ENCODE measurements around the gene CXCL9. TPM values are rescaled to one million over a fixed set of nuclear protein-coding genes. Genes with fewer than 3 reads are reported as not detected.
"Not testable (repeated sequence)": the region's sequence is repeated elsewhere in the genome, so short reads cannot be mapped to it uniquely, and the experiment has no call there.

Gene CXCL9
- total RNA-seq, 4 donors from 2014 or later, result 0.19 to 0.48 (median 0.34) TPM; not detected in 1

DNA sequence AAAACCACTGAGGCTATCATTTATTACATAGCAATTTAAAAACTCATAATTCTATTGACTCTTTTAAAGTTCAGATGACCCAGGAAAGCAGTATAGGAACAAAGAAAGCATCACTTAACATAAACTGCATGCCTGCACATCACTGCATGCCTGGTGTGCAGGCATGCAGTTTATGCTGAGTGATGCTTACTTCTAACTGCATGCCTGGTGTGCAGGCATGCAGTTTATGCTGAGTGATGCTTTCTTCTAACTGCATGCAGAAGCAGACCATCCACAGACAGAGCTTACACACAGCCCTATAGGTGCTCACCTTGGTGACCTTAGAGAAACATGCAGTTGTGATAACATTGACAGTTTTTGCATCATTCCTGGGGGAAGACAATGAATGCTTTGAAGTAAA lies 33.5 kb downstream of the CXCL9 start:
- Histone ChIP-seq H3K4me1 (no peaks in the 10 kb centered on the region), H3K27me3 (no peaks in the 10 kb centered on the region), H3K36me3 (peaks cover 95% of the 10 kb centered on the region), H3K9me3 (no peaks in the 10 kb centered on the region), H3K27ac (no peak overlapping the region), H3K4me3 (no peak overlapping the region)
- no peak for DNase-seq (ENCODE audit: low spot score in 2 of 2)
- TF ChIP-seq, protein P1, sequence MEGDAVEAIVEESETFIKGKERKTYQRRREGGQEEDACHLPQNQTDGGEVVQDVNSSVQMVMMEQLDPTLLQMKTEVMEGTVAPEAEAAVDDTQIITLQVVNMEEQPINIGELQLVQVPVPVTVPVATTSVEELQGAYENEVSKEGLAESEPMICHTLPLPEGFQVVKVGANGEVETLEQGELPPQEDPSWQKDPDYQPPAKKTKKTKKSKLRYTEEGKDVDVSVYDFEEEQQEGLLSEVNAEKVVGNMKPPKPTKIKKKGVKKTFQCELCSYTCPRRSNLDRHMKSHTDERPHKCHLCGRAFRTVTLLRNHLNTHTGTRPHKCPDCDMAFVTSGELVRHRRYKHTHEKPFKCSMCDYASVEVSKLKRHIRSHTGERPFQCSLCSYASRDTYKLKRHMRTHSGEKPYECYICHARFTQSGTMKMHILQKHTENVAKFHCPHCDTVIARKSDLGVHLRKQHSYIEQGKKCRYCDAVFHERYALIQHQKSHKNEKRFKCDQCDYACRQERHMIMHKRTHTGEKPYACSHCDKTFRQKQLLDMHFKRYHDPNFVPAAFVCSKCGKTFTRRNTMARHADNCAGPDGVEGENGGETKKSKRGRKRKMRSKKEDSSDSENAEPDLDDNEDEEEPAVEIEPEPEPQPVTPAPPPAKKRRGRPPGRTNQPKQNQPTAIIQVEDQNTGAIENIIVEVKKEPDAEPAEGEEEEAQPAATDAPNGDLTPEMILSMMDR (IDR thresholded peaks at IDR 0.05), result no peak
- no peak for TF ChIP-seq POLR2AphosphoS5 (IDR thresholded peaks at IDR 0.05)
- TF ChIP-seq POLR2A (IDR thresholded peaks at IDR 0.05), result no peak
- TF ChIP-seq EP300 (IDR thresholded peaks at IDR 0.05), result no peak

DNA sequence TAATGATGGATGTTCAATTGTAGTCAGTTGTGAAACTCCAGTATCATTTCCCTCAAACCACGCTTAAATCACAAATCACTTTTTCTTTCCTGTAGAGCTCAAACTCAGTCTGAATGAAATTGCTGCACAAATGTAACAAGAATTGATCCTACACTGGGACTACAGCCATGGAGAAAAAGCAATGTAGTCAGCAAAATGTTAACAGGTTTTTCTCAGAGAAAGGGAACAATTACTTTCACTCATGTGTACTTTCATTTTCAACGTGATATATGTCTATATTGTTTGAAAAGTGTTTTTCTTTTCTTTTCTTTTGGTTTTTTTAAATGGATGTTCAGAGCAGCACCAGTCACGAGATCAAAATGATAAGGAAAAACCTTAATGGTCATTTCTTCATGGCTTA lies 39.2 kb downstream of the CXCL9 start:
- no peak for DNase-seq (ENCODE audit: low spot score in 2 of 2)
- no peaks in the 10 kb centered on the region for H3K27me3 ChIP-seq
- peaks cover 96% of the 10 kb centered on the region for H3K36me3 ChIP-seq
- no peak overlapping the region for H3K4me3 ChIP-seq
- TF ChIP-seq, protein P1 (IDR thresholded peaks at IDR 0.05), result no peak
- TF ChIP-seq POLR2AphosphoS5 (IDR thresholded peaks at IDR 0.05) (no peak), EP300 (IDR thresholded peaks at IDR 0.05) (no peak)
- peaks cover 3% of the 10 kb centered on the region for H3K9me3 ChIP-seq
- H3K4me1 ChIP-seq, result no peaks in the 10 kb centered on the region
- no peak overlapping the region for H3K27ac ChIP-seq
- 92% methylated on average over 3 of the region's 3 CpGs for WGBS

DNA sequence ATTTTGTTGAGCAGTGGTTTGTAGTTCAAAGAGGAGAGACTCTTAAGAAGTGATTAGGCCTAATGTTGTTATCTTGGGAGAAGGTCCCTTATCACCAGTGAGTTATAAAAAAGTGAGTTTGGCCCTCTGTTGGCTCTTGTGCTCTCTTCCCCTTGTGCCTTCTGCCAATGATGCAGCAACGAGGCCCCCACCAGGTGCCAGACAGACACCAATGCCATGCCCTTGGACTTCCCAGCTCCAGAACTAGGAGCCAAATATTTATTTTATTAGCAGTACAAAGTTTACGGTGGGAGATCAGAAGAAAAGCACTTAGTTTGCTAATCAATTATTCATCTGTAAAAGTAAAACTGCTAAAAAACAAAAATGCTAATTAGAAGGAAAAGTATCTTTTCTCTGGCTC lies 43.8 kb downstream of the CXCL9 start:
- Histone ChIP-seq H3K27me3 (no peaks in the 10 kb centered on the region), H3K27ac (no peak overlapping the region), H3K9me3 (peaks cover 3% of the 10 kb centered on the region), H3K4me1 (no peaks in the 10 kb centered on the region), H3K36me3 (peaks cover 99% of the 10 kb centered on the region), H3K4me3 (no peak overlapping the region)
- TF ChIP-seq POLR2A (IDR thresholded peaks at IDR 0.05) (no peak), EP300 (IDR thresholded peaks at IDR 0.05) (no peak), POLR2AphosphoS5 (IDR thresholded peaks at IDR 0.05) (no peak)
- TF ChIP-seq, protein P1 (IDR thresholded peaks at IDR 0.05), result no peak
- DNase-seq (ENCODE audit: low spot score in 2 of 2), result no peak
- 43% methylated on average over 2 of the region's 2 CpGs for WGBS

DNA sequence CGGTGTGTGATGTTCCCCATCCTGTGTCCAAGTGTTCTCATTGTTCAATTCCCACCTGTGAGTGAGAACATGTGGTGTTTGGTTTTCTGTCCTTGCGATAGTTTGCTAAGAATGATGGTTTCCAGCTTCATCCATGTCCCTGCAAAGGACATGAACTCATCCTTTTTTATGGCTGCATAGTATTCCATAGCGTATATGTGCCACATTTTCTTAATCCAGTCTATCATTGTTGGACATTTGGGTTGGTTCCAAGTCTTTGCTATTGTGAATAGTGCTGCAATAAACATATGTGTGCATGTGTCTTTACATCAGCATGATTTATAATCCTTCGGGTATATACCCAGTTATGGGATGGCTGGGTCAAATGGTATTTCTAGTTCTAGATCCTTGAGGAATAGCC lies 45.2 kb downstream of the CXCL9 start:
- H3K4me3 ChIP-seq; H3K27me3 ChIP-seq; H3K4me1 ChIP-seq; DNase-seq (ENCODE audit: low spot score in 2 of 2); H3K27ac ChIP-seq; H3K9me3 ChIP-seq: not testable (repeated sequence)
- peaks cover 99% of the 10 kb centered on the region for H3K36me3 ChIP-seq
- 94% methylated on average over 4 of the region's 4 CpGs for WGBS

DNA sequence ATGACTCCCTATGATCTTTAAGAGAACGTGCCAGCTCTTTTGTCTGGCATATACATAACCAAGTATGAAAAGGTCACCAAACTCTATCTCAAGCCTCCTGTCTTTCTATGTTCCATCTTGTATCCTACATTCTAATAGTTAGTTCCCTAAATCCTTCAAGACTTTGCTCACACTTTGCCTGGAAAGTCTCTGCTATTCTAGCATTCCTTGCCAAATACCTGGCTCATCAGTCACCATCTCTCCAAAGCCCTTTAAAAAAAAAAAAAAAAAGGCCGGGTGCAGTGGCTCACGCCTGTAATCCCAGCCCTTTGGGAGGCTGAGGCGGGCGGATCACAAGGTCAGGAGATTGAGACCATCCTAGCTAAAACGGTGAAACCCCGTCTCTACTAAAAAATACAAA lies 48.8 kb downstream of the CXCL9 start:
- H3K9me3 ChIP-seq; H3K27ac ChIP-seq; H3K4me3 ChIP-seq; DNase-seq (ENCODE audit: low spot score in 2 of 2); H3K27me3 ChIP-seq; H3K4me1 ChIP-seq: not testable (repeated sequence)
- 99% methylated on average over 7 of the region's 7 CpGs for WGBS
- H3K36me3 ChIP-seq, result peaks cover 99% of the 10 kb centered on the region

DNA sequence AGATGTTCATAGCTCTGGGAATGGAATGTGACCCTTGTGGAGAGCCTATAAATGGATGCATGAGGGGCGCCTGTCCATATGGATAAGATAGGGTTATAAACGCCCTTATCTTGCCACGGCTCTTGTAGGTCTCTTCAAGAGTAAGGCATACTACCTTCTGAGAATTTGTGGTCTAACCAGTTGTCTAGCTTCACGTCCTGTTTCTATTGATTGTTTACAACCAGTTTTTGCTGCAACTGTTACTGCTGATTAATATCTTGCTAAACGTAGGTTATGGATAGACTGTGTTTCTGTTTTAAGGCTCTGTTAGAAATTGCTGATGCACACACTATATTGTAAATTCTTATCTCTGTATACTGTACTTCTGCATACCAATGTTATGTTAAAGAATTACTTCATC lies 52.5 kb downstream of the CXCL9 start:
- not testable (repeated sequence) for H3K4me1 ChIP-seq; H3K9me3 ChIP-seq; DNase-seq (ENCODE audit: low spot score in 2 of 2); H3K4me3 ChIP-seq; H3K27ac ChIP-seq; H3K27me3 ChIP-seq
- 83% methylated on average over 5 of the region's 5 CpGs for WGBS
- H3K36me3 ChIP-seq, result peaks cover 93% of the 10 kb centered on the region

DNA sequence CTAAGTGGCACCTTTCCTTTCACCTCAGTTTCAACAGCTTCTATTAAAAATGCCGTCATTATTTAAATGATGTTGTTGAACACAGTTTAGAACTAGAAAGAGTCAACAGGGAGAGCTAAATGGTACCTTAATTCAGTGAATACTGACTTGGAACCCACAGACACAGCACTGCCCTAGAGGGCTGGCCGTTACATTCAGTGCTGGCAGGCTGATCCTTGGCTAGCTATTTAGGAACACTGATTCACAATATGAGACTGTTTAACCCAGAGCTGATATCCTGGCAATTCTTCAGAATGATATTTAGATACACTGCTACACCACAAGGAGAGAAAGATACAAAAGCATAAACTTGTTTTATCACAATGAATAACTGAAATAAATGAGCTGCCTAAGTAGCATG lies 53.8 kb downstream of the CXCL9 start:
- Histone ChIP-seq H3K27me3 (no peaks in the 10 kb centered on the region), H3K27ac (no peak overlapping the region), H3K4me1 (no peaks in the 10 kb centered on the region), H3K9me3 (no peaks in the 10 kb centered on the region), H3K4me3 (no peak overlapping the region), H3K36me3 (peaks cover 91% of the 10 kb centered on the region)
- no peak for DNase-seq (ENCODE audit: low spot score in 2 of 2)
- WGBS, result 61% methylated on average over 2 of the region's 2 CpGs
- TF ChIP-seq, protein P1 (IDR thresholded peaks at IDR 0.05), result no peak
- TF ChIP-seq POLR2A (IDR thresholded peaks at IDR 0.05), result no peak
- TF ChIP-seq EP300 (IDR thresholded peaks at IDR 0.05), result no peak
- TF ChIP-seq POLR2AphosphoS5 (IDR thresholded peaks at IDR 0.05), result no peak
